ENCODE measurements around the gene EFCAB7.

EFCAB7 gene

GRCh38 chr1:63547621-63548294, 24.4 kb downstream of the EFCAB7 start:
- no peak for ATAC-seq (ENCODE audit: insufficient read depth, low read depth)
- Histone ChIP-seq H3K27ac (ENCODE audit: low read length) (no peak overlapping the region), H3K79me2 (ENCODE audit: insufficient read depth, low read length) (no peaks in the 10 kb centered on the region), H3K9me3 (ENCODE audit: insufficient read depth, low read length, severe bottlenecking) (no peaks in the 10 kb centered on the region), H3K4me2 (ENCODE audit: insufficient read depth, low read length) (no peak overlapping the region), H3K36me3 (ENCODE audit: insufficient read depth, low read length) (peaks cover 2% of the 10 kb centered on the region; the same call in 1 of the 2 replicates), H4K20me1 (ENCODE audit: insufficient read depth, low read length) (no peaks in the 10 kb centered on the region), H2AFZ (ENCODE audit: low read depth, low read length) (no peak overlapping the region), H3K4me1 (ENCODE audit: insufficient read depth, low read length) (no peaks in the 10 kb centered on the region), H3K4me3 (ENCODE audit: low read depth in 1 of 2, low read length in 2 of 2) (no peak overlapping the region), H3K27me3 (ENCODE audit: insufficient read depth, low read length, poor library complexity) (no peaks in the 10 kb centered on the region), H3K9ac (ENCODE audit: low read depth, low read length) (no peak overlapping the region)
- no peak for TF ChIP-seq EZH2 (IDR thresholded peaks at IDR 0.05; ENCODE audit: borderline replicate concordance, low read depth, low read length, severe bottlenecking)
- TF ChIP-seq CTCF (IDR thresholded peaks at IDR 0.05; ENCODE audit: borderline replicate concordance, extremely low read depth, low read length, poor library complexity, severe bottlenecking): no peak
- no peak for DNase-seq

GRCh38 chr1:63548303-63548702, 25.0 kb downstream of the EFCAB7 start:
- ATAC-seq (ENCODE audit: insufficient read depth, low read depth): no peak

GRCh38 chr1:63548877-63549276, 25.6 kb downstream of the EFCAB7 start:
- no peak for ATAC-seq (ENCODE audit: insufficient read depth, low read depth)
- Histone ChIP-seq H3K27ac (ENCODE audit: low read length) (no peak overlapping the region), H3K27me3 (ENCODE audit: insufficient read depth, low read length, poor library complexity) (no peaks in the 10 kb centered on the region), H3K4me1 (ENCODE audit: insufficient read depth, low read length) (no peaks in the 10 kb centered on the region), H3K4me3 (ENCODE audit: low read depth in 1 of 2, low read length in 2 of 2) (no peak overlapping the region), H2AFZ (ENCODE audit: low read depth, low read length) (no peak overlapping the region), H3K36me3 (ENCODE audit: insufficient read depth, low read length) (peaks cover 5% of the 10 kb centered on the region; the same call in 1 of the 2 replicates), H3K9me3 (ENCODE audit: insufficient read depth, low read length, severe bottlenecking) (no peaks in the 10 kb centered on the region), H3K4me2 (ENCODE audit: insufficient read depth, low read length) (no peak overlapping the region), H3K79me2 (ENCODE audit: insufficient read depth, low read length) (no peaks in the 10 kb centered on the region), H3K9ac (ENCODE audit: low read depth, low read length) (no peak overlapping the region), H4K20me1 (ENCODE audit: insufficient read depth, low read length) (no peaks in the 10 kb centered on the region)
- TF ChIP-seq CTCF (IDR thresholded peaks at IDR 0.05; ENCODE audit: borderline replicate concordance, extremely low read depth, low read length, poor library complexity, severe bottlenecking): no peak
- no peak for TF ChIP-seq EZH2 (IDR thresholded peaks at IDR 0.05; ENCODE audit: borderline replicate concordance, low read depth, low read length, severe bottlenecking)
- DNase-seq: no peak

More at GRCh38 chr1:63548303-63548702, 25.0 kb downstream of the EFCAB7 start:
- Histone ChIP-seq H4K20me1 (ENCODE audit: insufficient read depth, low read length) (no peaks in the 10 kb centered on the region), H3K36me3 (ENCODE audit: insufficient read depth, low read length) (peaks cover 2% of the 10 kb centered on the region; the same call in 1 of the 2 replicates), H3K9ac (ENCODE audit: low read depth, low read length) (no peak overlapping the region), H3K27ac (ENCODE audit: low read length) (no peak overlapping the region), H3K9me3 (ENCODE audit: insufficient read depth, low read length, severe bottlenecking) (no peaks in the 10 kb centered on the region), H3K4me2 (ENCODE audit: insufficient read depth, low read length) (no peak overlapping the region), H3K4me3 (ENCODE audit: low read depth in 1 of 2, low read length in 2 of 2) (no peak overlapping the region), H3K4me1 (ENCODE audit: insufficient read depth, low read length) (no peaks in the 10 kb centered on the region), H3K79me2 (ENCODE audit: insufficient read depth, low read length) (no peaks in the 10 kb centered on the region), H3K27me3 (ENCODE audit: insufficient read depth, low read length, poor library complexity) (no peaks in the 10 kb centered on the region), H2AFZ (ENCODE audit: low read depth, low read length) (no peak overlapping the region)
- TF ChIP-seq EZH2 (IDR thresholded peaks at IDR 0.05; ENCODE audit: borderline replicate concordance, low read depth, low read length, severe bottlenecking) (no peak), CTCF (IDR thresholded peaks at IDR 0.05; ENCODE audit: borderline replicate concordance, extremely low read depth, low read length, poor library complexity, severe bottlenecking) (no peak)
- no peak for DNase-seq

Measured in DND-41 (cell line).